GM18520 (cell line): Measurements from ENCODE around the gene SUSD4.
"Not testable (repeated sequence)": the region's sequence is repeated elsewhere in the genome, so short reads cannot be mapped to it uniquely, and the experiment has no call there.

Experiments
- ATAC-seq: cut with Tn5 transposase; IDR thresholded peaks from one replicate; pipeline ENCODE4 v1.9.1; 2021; ENCODE audit not compliant: unreplicated experiment

Gene SUSD4

GRCh38 chr1:223299553-223299952 is 64.4 kb downstream of the SUSD4 start:
- ATAC-seq = no peak

GRCh38 chr1:223298701-223299100 is 65.3 kb downstream of the SUSD4 start:
- ATAC-seq = no peak

- no peak for ATAC-seq
Observed at GRCh38 chr1:223297800-223298199, 66.2 kb downstream of the SUSD4 start.

GRCh38 chr1:223291796-223292195 is 72.2 kb downstream of the SUSD4 start:
- ATAC-seq = no peak

- ATAC-seq = no peak
Observed at GRCh38 chr1:223290397-223290796, 73.6 kb downstream of the SUSD4 start.

- no peak for ATAC-seq
Observed at GRCh38 chr1:223289621-223290020, 74.4 kb downstream of the SUSD4 start.

- ATAC-seq = no peak
Observed at GRCh38 chr1:223288826-223289225, 75.2 kb downstream of the SUSD4 start.

- no peak for ATAC-seq
Observed at GRCh38 chr1:223285452-223285851, 78.5 kb downstream of the SUSD4 start.

GRCh38 chr1:223283697-223284096 is 80.3 kb downstream of the SUSD4 start:
- ATAC-seq = not testable (repeated sequence)

- ATAC-seq = not testable (repeated sequence)
Observed at GRCh38 chr1:223278311-223278710, 85.7 kb downstream of the SUSD4 start.

GRCh38 chr1:223276029-223276428 is 87.9 kb downstream of the SUSD4 start:
- no peak for ATAC-seq

- ATAC-seq = no peak
Observed at GRCh38 chr1:223273511-223273910, 90.5 kb downstream of the SUSD4 start.

GRCh38 chr1:223271085-223271781 is 92.7 kb downstream of the SUSD4 start:
- no peak for ATAC-seq

- no peak for ATAC-seq
Observed at GRCh38 chr1:223270155-223270554, 93.8 kb downstream of the SUSD4 start.

GRCh38 chr1:223269006-223269405 is 95.0 kb downstream of the SUSD4 start:
- no peak for ATAC-seq

- ATAC-seq = no peak
Observed at GRCh38 chr1:223266632-223267172, 97.3 kb downstream of the SUSD4 start.

GRCh38 chr1:223264983-223265908 is 98.7 kb downstream of the SUSD4 start:
- no peak for ATAC-seq

- no peak for ATAC-seq
Observed at GRCh38 chr1:223264529-223264928, 99.4 kb downstream of the SUSD4 start.

GRCh38 chr1:223261914-223262313 is 102.1 kb downstream of the SUSD4 start:
- no peak for ATAC-seq

- no peak for ATAC-seq
Observed at GRCh38 chr1:223260712-223261111, 103.3 kb downstream of the SUSD4 start.

- ATAC-seq = no peak
Observed at GRCh38 chr1:223259462-223259861, 104.5 kb downstream of the SUSD4 start.

- no peak for ATAC-seq
Observed at GRCh38 chr1:223258751-223259198, 105.2 kb downstream of the SUSD4 start.
